GM21390 (cell line): ENCODE data around the gene LRRC32.
"Not testable (repeated sequence)": the region's sequence is repeated elsewhere in the genome, so short reads cannot be mapped to it uniquely, and the experiment has no call there.

Experiments used
- ATAC-seq: cut with Tn5 transposase; IDR thresholded peaks from one replicate; pipeline ENCODE4 v1.9.1; 2021; ENCODE audit not compliant: unreplicated experiment

The LRRC32 gene

DNA sequence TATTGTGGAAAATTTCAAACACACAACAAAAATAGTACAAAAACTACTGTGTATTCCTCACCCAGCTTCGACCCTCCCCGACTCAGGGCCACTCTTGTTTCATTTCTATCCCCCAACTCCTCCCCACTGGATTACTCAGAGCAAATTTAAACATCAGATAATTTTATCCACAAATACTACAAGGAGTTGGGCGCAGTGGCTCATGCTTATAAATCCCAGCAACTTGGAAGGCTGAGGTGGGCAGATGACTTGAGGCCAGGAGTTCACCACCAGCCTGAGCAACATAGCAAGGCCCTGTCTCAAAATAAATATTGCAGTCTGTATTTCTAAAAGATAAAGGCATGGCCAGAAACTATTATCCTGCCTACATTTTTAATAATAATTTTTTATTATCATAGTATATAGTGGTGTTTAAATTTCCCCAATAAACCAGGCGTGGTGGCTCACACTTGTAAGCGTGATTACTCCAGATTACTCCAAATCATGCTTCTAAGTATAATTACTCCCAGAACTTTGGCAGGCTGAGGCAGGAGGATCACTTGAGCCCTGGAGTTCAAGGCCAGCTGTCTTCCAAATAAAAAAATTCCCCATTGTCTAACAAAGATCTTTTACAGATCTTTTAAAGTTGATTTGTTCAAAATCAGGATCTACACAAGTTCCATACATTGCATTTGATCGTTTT lies 39.8 kb downstream of the LRRC32 start:
- no peak for ATAC-seq

DNA sequence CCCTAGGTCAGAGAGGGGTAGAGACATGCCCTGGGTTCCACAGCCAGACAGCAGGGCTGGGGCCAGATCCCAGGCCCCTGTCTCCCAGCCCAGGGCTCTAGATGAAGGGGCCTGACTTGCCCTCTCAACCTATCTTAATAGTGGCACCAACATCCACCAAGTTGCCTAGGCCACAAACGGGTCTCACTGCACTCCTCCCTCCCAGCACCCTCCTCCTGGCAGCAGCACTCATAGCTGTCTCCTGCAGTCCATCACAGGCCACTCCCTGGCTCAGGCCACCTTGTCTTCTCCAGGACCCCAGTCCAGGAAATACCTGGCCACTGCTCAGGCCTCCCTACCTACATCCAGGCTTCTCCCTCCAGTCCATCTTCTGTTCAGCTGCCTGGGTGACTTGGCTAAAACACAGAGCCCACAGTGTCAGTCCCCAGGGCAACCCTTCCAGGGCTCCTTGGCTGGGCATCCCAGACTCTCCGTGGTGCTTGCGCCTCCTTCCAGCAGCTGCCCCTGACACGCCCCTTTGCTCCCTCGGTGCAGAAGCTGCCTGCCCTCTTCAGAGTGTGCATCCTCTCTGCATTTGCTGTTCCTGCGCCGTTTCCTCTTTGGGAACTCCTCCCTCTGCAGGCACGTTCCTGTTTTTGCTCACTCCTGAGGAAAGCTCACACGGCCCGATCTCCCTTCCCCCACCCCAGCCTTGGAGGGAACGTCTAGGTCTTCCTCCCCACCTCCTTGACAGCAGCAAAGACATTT lies 40.5 kb downstream of the LRRC32 start:
- no peak for ATAC-seq

DNA sequence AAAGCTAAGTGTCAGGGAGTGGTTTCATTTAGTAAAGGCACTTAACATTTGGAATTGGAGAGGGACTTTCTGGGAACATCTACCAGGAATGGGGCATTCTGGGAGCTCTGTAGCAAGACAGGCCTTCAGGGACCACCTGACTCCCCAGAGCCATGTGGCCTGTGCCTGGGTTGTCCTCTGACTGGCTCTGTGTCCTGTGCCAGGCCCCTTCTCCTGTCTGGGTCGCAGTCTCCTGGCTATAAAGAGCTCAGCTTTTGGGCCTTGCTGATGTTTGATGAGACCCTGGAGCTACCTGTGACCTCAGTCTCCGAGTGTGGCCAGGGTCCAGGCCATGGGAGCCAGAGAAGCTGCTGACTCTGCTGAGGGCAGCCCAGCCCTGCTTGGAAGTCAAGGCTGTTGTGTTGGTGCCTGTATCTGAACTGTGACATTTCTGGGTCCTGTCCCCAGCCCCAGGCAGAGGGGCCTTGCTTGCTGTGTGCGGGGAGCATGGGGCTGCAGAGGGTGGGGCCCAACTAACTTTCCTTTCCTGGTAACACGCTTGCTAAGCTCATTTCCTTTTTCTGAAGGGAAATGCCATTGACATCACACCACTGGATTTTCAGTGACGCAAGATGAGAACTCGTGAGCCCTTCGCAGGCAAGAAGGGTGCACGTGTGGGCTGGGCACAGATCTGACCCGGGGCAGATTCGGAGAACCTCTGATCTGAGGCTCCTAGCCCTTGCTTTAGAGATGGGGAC lies 41.3 kb downstream of the LRRC32 start:
- ATAC-seq: no peak

GRCh38 chr11:76628408-76628947 lies 42.1 kb downstream of the LRRC32 start:
- ATAC-seq: no peak

DNA sequence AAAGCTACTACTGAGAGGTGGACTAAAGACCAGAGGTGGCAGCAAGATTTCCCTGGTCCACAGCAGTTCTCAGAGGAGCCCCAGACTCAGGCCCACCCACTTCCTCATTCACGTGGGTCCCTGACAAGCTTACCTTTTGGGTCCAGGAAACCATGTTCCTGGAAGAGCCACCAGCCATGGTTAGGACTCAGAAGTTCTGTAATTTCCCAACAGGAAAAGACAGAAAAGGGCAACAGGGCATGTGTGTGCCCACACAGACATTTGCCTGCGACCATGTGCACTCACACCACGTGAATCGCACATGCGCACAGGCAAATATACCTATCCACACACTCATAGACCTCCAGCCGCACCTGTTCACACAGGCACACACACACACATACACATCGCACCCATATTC lies 42.9 kb downstream of the LRRC32 start:
- no peak for ATAC-seq

DNA sequence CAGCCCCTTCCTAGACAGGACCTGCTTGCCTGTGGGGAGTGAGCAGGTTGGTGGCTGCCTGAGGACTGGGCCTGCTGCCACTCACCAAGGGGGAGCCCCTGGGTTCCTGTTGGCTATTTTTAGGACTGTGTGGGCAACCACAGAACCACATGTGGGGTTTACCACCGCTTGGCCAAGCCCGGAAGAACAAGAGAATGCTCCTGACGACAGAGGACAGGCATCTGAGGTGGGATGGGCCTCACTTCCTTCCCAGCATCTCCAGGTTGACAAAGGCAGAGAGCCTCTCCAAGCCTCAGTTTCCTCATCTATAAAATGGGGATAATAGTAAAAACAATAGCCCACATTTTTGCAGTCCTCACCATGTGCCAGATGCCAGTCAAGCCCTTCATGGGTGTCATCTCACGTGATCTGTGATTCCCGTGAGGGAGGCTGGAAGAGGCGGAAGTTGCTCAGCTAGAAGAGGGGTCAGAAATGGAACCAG lies 43.6 kb downstream of the LRRC32 start:
- ATAC-seq: peak; percentile 86

- ATAC-seq: no peak
These were observed 44.3 kb downstream of the LRRC32 start for GRCh38 chr11:76626266-76626665.

GRCh38 chr11:76625472-76626186 lies 44.9 kb downstream of the LRRC32 start:
- ATAC-seq: no peak

GRCh38 chr11:76624500-76625379 lies 45.8 kb downstream of the LRRC32 start:
- ATAC-seq: no peak

- no peak for ATAC-seq
These were observed 46.6 kb downstream of the LRRC32 start for GRCh38 chr11:76623884-76624419.

DNA sequence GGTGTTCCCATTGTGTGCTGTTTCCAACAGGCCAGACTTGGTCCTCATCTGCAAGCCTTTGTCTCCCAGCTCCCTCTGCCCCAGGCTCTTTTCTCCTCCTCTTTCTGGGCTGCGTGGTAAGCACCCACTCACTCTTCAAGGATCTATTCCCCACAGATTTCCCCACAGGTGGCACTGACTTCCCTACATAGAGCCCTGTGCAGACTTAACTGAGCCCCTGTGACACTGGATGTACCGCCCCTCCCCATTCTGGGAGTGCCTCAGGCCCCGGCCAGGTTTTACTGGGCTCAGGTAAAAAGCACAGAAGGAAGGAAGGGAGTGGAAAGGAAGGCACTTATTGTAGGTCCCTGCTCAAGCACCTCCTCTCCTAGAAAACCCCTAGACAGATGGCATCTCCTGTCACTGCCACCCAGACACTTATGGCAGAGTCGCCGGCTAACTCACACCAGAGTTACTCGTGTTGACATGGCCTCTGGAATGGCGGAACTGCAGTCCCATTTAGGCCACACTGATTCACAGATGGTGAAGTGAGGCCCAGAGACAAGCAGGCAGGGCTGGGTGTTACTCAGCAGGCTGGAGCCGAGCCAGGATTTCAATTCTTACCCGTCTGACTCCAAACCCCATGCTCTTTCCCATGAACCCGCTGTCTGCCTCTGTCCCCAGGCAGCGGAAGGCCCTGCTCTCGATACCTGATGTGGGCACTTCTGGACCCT lies 47.2 kb downstream of the LRRC32 start:
- ATAC-seq: no peak

DNA sequence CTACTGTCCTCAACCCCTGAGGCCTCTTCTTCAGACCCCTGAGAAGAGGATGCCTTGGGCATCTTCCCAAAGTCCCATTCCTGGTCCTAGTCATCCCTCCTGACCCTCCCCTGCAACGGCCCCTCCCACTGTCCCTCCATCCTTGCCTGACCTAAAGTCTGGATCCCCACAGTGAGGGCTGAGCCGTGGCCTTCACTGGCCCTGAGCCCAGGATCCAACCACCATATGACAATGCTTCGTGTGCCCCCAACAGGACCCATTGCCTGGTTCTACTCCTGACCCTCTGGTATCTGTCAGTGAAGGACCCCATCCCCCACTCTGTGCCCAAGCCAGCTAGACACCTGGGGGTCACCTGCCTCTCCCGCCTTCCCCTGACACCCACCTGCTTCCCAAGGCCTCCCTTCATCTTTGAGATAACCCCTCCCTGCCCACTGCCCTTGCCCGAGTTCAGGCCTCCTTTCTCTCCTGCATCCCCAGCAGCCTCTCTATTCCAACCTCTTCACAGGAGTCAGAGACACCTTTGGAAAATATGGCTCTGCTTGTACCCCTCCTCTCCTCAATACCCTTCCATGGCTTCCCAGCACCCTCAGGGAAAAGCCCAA lies 48.0 kb downstream of the LRRC32 start:
- no peak for ATAC-seq

DNA sequence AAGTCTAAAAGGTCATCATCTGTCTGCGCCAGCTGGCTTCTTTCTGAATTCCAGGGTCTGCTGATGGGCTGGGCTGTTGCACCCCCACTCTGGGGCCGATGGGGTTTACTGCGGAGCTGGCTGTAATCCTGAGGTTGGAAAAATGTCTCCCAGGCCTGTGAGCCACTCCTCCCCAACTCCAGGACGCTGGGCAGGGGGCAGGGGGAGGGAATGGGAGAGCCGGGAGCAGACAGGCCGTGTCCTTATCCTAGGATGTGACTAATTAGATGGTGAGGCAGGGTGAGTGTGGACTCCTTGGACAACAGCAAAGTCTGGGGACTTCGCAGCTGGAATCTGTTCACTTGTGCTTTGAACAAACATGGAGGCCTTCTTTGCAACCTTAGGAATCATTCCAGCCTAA lies 48.7 kb downstream of the LRRC32 start:
- ATAC-seq: no peak

GRCh38 chr11:76621466-76621865 lies 49.1 kb downstream of the LRRC32 start:
- no peak for ATAC-seq

GRCh38 chr11:76620489-76620888 lies 50.1 kb downstream of the LRRC32 start:
- ATAC-seq: no peak

GRCh38 chr11:76619801-76620200 lies 50.7 kb downstream of the LRRC32 start:
- ATAC-seq: not testable (repeated sequence)

GRCh38 chr11:76617553-76618265 lies 52.8 kb downstream of the LRRC32 start:
- ATAC-seq: no peak
